ENCODE data around the gene SHROOM1.

SHROOM1 gene

GRCh38 chr5:132788990-132789886 is 41.2 kb downstream of the SHROOM1 start:
- no peak for TF ChIP-seq CTCF (IDR thresholded peaks at IDR 0.05)
- Histone ChIP-seq H3K36me3 (no peaks in the 10 kb centered on the region), H3K9me3 (no peaks in the 10 kb centered on the region), H3K4me3 (ENCODE audit: low read depth in 1 of 2, low read length in 1 of 2) (no peak overlapping the region), H3K27ac (no peak overlapping the region), H3K4me1 (ENCODE audit: control insufficient read depth in 1 of 2, insufficient read depth in 1 of 2, low read depth in 1 of 2, low read length in 1 of 2) (no peaks in the 10 kb centered on the region), H3K27me3 (peaks cover 59% of the 10 kb centered on the region)

GRCh38 chr5:132788508-132788907 is 41.9 kb downstream of the SHROOM1 start:
- peaks cover 60% of the 10 kb centered on the region for H3K27me3 ChIP-seq
- no peaks in the 10 kb centered on the region for H3K36me3 ChIP-seq
- no peaks in the 10 kb centered on the region for H3K4me1 ChIP-seq (ENCODE audit: control insufficient read depth in 1 of 2, insufficient read depth in 1 of 2, low read depth in 1 of 2, low read length in 1 of 2)
- no peak for TF ChIP-seq CTCF (IDR thresholded peaks at IDR 0.05)
- no peak overlapping the region for H3K27ac ChIP-seq
- no peaks in the 10 kb centered on the region for H3K9me3 ChIP-seq
- no peak overlapping the region for H3K4me3 ChIP-seq (ENCODE audit: low read depth in 1 of 2, low read length in 1 of 2)

GRCh38 chr5:132787076-132787475 is 43.4 kb downstream of the SHROOM1 start:
- Histone ChIP-seq H3K9me3 (no peaks in the 10 kb centered on the region), H3K27ac (no peak overlapping the region), H3K36me3 (no peaks in the 10 kb centered on the region), H3K4me3 (ENCODE audit: low read depth in 1 of 2, low read length in 1 of 2) (no peak overlapping the region), H3K27me3 (peaks cover 62% of the 10 kb centered on the region), H3K4me1 (ENCODE audit: control insufficient read depth in 1 of 2, insufficient read depth in 1 of 2, low read depth in 1 of 2, low read length in 1 of 2) (no peaks in the 10 kb centered on the region)
- TF ChIP-seq CTCF (IDR thresholded peaks at IDR 0.05): no peak

- TF ChIP-seq CTCF (IDR thresholded peaks at IDR 0.05): no peak
- Histone ChIP-seq H3K27me3 (peaks cover 67% of the 10 kb centered on the region), H3K4me3 (ENCODE audit: low read depth in 1 of 2, low read length in 1 of 2) (no peak overlapping the region), H3K36me3 (no peaks in the 10 kb centered on the region), H3K9me3 (no peaks in the 10 kb centered on the region), H3K4me1 (ENCODE audit: control insufficient read depth in 1 of 2, insufficient read depth in 1 of 2, low read depth in 1 of 2, low read length in 1 of 2) (no peaks in the 10 kb centered on the region), H3K27ac (no peak overlapping the region)
These were observed 44.6 kb downstream of the SHROOM1 start for GRCh38 chr5:132785864-132786263.

GRCh38 chr5:132785365-132785764 is 45.1 kb downstream of the SHROOM1 start:
- H3K9me3 ChIP-seq: no peaks in the 10 kb centered on the region
- no peaks in the 10 kb centered on the region for H3K4me1 ChIP-seq (ENCODE audit: control insufficient read depth in 1 of 2, insufficient read depth in 1 of 2, low read depth in 1 of 2, low read length in 1 of 2)
- H3K36me3 ChIP-seq: no peaks in the 10 kb centered on the region
- no peak overlapping the region for H3K4me3 ChIP-seq (ENCODE audit: low read depth in 1 of 2, low read length in 1 of 2)
- no peak overlapping the region for H3K27ac ChIP-seq
- no peak for TF ChIP-seq CTCF (IDR thresholded peaks at IDR 0.05)
- H3K27me3 ChIP-seq: peaks cover 72% of the 10 kb centered on the region
